ENCODE measurements around the gene TRIM77.
"Not testable (repeated sequence)": the region's sequence is repeated elsewhere in the genome, so short reads cannot be mapped to it uniquely, and the experiment has no call there.

Gene TRIM77, protein sequence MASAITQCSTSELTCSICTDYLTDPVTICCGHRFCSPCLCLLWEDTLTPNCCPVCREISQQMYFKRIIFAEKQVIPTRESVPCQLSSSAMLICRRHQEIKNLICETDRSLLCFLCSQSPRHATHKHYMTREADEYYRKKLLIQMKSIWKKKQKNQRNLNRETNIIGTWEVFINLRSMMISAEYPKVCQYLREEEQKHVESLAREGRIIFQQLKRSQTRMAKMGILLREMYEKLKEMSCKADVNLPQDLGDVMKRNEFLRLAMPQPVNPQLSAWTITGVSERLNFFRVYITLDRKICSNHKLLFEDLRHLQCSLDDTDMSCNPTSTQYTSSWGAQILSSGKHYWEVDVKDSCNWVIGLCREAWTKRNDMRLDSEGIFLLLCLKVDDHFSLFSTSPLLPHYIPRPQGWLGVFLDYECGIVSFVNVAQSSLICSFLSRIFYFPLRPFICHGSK

GRCh38 chr11:89709999-89710398 lies at the start of gene TRIM77:
Gene TRIM77 (plus strand): TSS chr11:89710299. CDS start chr11:89710299, 0 bp downstream.
- not testable (repeated sequence) for DNase-seq (ENCODE audit: low read depth in 2 of 2)

GRCh38 chr11:89667001-89667400 lies 43.1 kb upstream of the TRIM77 start:
- no peak for DNase-seq (ENCODE audit: low read depth in 2 of 2)

- not testable (repeated sequence) for DNase-seq (ENCODE audit: low read depth in 2 of 2)
These were observed 41.9 kb upstream of the TRIM77 start for GRCh38 chr11:89668158-89668557.

GRCh38 chr11:89669586-89669985 lies 40.5 kb upstream of the TRIM77 start:
- DNase-seq (ENCODE audit: low read depth in 2 of 2) = not testable (repeated sequence)

DNA sequence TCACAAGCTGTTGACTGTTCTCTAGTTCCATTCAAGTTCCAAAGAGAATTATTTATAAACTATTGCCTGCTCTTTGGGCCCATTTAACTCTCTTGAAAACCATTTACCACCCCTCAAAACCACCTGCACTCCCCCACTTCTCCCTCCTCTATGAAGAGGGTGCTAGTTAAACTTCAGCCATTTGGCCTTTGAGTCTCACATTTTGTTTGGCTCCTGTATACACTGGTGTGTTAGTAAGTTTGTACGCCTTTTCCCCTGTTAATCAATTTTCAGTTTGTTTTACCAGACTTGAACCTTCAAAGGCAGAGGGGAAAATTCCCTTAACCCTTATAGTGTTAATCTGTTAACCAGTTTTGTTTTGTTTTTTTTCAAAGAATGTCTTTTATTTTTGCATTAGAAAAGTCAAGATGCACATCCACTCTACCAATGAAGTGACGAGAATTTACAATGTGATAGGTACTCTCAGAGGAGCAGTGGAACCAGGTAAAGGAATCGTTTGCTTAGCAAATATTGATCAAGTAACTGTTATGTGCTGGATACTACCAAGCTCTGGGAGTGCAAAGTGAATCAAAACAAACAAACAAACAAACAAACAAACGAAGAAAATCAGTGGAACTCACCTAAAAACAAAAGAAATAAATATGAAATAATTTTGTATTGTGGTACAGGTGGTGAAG lies 40.0 kb upstream of the TRIM77 start:
- DNase-seq (ENCODE audit: low read depth in 2 of 2) = not testable (repeated sequence)

GRCh38 chr11:89672547-89672946 lies 37.6 kb upstream of the TRIM77 start:
- not testable (repeated sequence) for DNase-seq (ENCODE audit: low read depth in 2 of 2)

DNA sequence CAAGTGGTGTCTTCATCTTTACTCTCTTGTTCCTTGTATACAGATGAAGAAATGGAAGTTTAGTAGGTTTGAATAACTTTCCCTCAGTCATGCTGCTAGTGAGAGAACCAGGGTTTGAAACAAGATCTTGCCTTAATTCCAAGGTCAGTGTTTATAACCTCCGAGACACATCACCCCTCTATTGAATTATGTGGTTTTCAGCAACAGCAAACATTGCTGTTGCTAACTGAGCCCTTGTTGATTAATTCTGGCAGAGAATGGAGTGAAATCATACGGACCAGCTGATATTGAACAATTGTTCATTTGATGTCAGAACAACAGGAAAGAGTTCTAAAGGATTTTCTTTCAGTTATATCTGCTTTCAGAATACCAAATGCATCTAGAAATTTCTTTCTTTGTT lies 36.7 kb upstream of the TRIM77 start:
- not testable (repeated sequence) for DNase-seq (ENCODE audit: low read depth in 2 of 2)

- DNase-seq (ENCODE audit: low read depth in 2 of 2) = not testable (repeated sequence)
These were observed 34.7 kb upstream of the TRIM77 start for GRCh38 chr11:89675383-89675782.

GRCh38 chr11:89675948-89676347 lies 34.2 kb upstream of the TRIM77 start:
- DNase-seq (ENCODE audit: low read depth in 2 of 2) = not testable (repeated sequence)

GRCh38 chr11:89707080-89707479 lies 3.0 kb upstream of the TRIM77 start:
- DNase-seq (ENCODE audit: low read depth in 2 of 2) = not testable (repeated sequence)

DNA sequence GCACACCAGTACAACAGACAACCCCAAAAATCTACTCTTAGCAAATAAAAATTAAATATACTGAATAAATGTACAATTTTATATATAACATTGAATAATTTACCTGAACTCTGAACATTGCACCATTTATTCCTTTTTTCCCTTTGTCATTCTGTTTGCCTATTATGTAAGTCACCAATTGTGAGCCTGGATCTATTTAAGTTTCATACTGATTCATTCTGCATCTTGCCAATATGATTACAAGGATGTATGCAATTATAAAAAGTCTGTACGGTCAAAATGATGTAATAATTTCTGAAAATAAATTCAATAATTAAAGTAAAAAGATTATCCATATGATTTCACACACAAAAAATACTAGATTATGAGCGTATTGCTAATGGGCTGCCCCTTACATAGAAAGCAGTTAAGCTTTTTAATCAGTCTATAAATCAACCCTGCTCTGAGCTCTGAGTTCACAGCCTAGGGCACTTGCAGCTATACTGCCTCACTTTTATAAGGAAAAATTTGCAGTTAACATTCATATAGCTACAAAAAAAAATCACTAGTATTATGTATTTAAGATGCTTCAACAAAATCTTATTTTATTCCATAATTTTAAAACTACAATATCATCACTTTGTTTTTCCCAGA lies 14.9 kb downstream of the TRIM77 start:
- not testable (repeated sequence) for DNase-seq (ENCODE audit: low read depth in 2 of 2)

DNA sequence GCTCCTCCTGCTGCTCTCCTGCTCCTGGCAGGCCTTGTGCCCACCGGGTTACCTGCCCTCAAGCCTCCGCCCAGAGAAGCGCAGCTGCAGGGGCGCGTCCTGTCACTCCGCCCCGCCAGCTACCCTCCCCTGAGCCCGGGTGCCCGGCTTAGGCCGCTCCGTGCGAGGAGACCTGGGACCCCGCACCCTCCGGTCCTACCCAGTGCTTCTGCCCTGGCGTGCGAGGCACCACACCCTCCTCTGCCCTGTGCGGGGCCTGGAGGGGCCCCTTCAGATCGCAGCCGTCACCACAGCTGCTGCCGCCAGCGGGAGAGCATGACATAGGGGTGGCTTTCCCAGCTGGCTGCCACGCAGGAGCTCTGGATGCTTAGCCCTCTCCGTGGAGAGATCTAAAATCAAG lies 20.1 kb downstream of the TRIM77 start:
- DNase-seq (ENCODE audit: low read depth in 2 of 2) = not testable (repeated sequence)

GRCh38 chr11:89736566-89736965 lies 26.5 kb downstream of the TRIM77 start:
- DNase-seq (ENCODE audit: low read depth in 2 of 2) = no peak

GRCh38 chr11:89737116-89737515 lies 27.0 kb downstream of the TRIM77 start:
- no peak for DNase-seq (ENCODE audit: low read depth in 2 of 2)

DNA sequence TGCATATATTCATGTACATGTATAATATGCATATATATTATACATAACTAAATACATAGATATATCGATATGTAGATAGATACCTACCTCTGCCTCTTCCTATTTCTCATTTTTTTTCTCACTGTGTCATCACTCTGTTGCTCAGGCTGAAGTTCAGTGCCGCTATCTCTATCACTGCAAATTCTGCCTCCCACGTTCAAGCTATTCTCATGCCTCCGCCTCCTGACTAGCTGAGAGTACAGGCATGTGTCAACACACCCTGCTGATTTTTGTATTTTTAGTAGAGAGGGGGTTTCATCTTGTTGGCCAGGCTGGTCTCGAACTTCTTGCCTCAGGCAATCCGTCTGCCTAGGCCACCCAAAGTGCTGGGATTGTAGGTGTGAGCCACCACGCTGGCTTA lies 31.3 kb downstream of the TRIM77 start:
- not testable (repeated sequence) for DNase-seq (ENCODE audit: low read depth in 2 of 2)

DNA sequence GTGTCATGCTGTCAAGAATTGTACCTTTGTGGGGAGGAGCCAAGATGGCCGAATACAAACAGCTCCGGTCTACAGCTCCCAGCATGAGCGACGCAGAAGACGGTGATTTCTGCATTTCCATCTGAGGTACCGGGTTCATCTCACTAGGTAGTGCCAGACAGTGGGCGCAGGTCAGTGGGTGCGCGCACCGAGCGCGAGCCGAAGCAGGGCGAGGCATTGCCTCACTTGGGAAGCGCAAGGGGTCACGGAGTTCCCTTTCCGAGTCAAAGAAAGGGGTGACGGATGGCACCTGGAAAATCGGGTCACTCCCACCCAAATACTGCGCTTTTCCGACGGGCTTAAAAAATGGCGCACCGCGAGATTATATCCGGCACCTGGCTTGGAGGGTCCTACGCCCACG lies 34.1 kb downstream of the TRIM77 start:
- DNase-seq (ENCODE audit: low read depth in 2 of 2) = not testable (repeated sequence)

GRCh38 chr11:89750822-89751221 lies 40.7 kb downstream of the TRIM77 start:
- not testable (repeated sequence) for DNase-seq (ENCODE audit: low read depth in 2 of 2)
